Ascending aorta (tissue), 2 donors: ENCODE data around the gene RIPOR1. TPM values are rescaled to one million over a fixed set of nuclear protein-coding genes. Genes with fewer than 3 reads are reported as not detected.

Experiments used
- DNase-seq, 2 donors: peaks; one replicate each; pipeline ENCODE4 v3.0.0-alpha.2; 2019; ENCODE audit warnings: low spot score in 2 of 2
- H3K27ac ChIP-seq, 2 donors: fragments of 200-600 bp; sonication (generic); one replicate each; pipeline ENCODE4 v1.5.1; 2016 to 2017; ENCODE audit warnings: mild to moderate bottlenecking in 1 of 2
- H3K27me3 ChIP-seq: fragments of 200-600 bp; sonication (generic); one replicate; pipeline ENCODE4 v1.5.1; 2017
- H3K36me3 ChIP-seq, 2 donors: fragments of 200-600 bp; sonication (generic); one replicate each; pipeline ENCODE4 v1.5.1; 2016
- H3K4me1 ChIP-seq, 2 donors: fragments of 200-600 bp; sonication (generic); one replicate each; pipeline ENCODE4 v1.5.1; 2016 to 2017; ENCODE audit warnings: mild to moderate bottlenecking in 1 of 2
- H3K4me3 ChIP-seq, 2 donors: fragments of 200-600 bp; sonication (generic); one replicate each; pipeline ENCODE4 v1.5.1; 2016 to 2017; ENCODE audit warnings: mild to moderate bottlenecking in 1 of 2
- H3K9me3 ChIP-seq, 2 donors: fragments of 200-600 bp; sonication (generic); one replicate each; pipeline ENCODE4 v1.5.1; 2016
- intact Hi-C: fragments of 100-400 bp; cut with DNase I; formaldehyde crosslinking; loops from one replicate; pipeline ENCODE4 v1.15.1; 2023
- total RNA-seq: library from RNA; depleted of rRNA; stranded (reverse); fragments of >200 nt; gene quantifications from one replicate; pipeline ENCODE4 v1.1.0, GENCODE V29; 2016
- TF ChIP-seq, protein P1 (sequence below), 3 experiments: fragments of 200-600 bp in 2 of 3; fragments of 450-650 bp in 1 of 3; sonication (generic) in 2 of 3; IDR thresholded peaks; one replicate each; pipeline ENCODE4 v1.5.1; 2016 to 2019; ENCODE audit warnings: antibody characterized with exemption in 3 of 3, mild to moderate bottlenecking in 1 of 3, moderate library complexity in 1 of 3

The RIPOR1 gene, protein sequence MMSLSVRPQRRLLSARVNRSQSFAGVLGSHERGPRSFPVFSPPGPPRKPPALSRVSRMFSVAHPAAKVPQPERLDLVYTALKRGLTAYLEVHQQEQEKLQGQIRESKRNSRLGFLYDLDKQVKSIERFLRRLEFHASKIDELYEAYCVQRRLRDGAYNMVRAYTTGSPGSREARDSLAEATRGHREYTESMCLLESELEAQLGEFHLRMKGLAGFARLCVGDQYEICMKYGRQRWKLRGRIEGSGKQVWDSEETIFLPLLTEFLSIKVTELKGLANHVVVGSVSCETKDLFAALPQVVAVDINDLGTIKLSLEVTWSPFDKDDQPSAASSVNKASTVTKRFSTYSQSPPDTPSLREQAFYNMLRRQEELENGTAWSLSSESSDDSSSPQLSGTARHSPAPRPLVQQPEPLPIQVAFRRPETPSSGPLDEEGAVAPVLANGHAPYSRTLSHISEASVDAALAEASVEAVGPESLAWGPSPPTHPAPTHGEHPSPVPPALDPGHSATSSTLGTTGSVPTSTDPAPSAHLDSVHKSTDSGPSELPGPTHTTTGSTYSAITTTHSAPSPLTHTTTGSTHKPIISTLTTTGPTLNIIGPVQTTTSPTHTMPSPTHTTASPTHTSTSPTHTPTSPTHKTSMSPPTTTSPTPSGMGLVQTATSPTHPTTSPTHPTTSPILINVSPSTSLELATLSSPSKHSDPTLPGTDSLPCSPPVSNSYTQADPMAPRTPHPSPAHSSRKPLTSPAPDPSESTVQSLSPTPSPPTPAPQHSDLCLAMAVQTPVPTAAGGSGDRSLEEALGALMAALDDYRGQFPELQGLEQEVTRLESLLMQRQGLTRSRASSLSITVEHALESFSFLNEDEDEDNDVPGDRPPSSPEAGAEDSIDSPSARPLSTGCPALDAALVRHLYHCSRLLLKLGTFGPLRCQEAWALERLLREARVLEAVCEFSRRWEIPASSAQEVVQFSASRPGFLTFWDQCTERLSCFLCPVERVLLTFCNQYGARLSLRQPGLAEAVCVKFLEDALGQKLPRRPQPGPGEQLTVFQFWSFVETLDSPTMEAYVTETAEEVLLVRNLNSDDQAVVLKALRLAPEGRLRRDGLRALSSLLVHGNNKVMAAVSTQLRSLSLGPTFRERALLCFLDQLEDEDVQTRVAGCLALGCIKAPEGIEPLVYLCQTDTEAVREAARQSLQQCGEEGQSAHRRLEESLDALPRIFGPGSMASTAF
- total RNA-seq = 182 TPM

- intact Hi-C loops = loop anchor here (5.0 to 10.0 kb wide), 3 partner anchors 279 to 436 kb away; partner anchors contain the start of genes PSMB10, RANBP10, SLC12A4 and TSNAXIP1
- peak in 1 of 2 donors; percentile 85 for DNase-seq
Measured at GRCh38 chr16:67528222-67528869, at the start of gene RIPOR1. Gene RIPOR1 (plus strand): TSS chr16:67528829. CDS start chr16:67538447, 9,618 bp downstream.

DNA sequence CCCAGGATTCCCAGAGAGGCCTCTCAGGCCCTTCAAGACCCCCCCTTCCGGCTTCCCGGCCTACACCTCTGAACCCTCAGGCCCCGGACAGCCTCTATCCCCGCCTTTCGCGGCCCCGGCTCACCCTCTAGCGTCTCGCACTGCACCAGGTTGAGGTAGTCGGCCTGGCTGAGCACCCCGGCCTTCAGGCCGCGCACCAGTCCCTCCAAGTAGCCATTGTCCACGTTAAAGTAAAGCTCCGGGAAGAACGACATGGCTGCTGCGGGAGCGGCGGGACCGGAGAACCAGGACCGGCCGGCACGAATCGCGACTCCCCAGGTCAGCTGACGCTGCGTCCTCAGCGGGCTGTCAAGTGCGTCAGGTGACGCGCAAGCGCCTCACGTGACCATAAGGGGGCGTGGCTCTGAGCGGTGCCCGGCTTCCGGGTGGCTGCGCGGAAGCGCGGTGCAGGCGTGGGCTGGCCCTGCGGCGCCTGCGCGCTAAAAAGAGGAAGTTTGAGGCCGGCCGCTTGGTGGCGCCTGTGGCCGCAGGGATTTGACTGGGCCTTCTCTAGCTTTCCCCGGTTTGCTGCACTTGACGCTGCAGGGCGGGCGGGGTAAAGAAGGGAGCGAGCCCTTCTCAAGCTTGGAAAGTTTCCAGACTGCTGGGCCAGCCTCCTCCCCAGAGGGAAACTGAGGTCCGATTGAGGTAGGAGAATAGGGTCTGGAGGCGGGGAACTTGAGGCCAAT lies 47.6 kb upstream of the RIPOR1 start, which contains the start of gene ATP6V0D1:
ATP6V0D1 (minus strand) TSS at position 325 of the 728 bp plus-strand sequence; CDS start at position 254, 71 bp downstream.
- peak within 1 kb of the TSS; percentile 74 to 80 for H3K27ac ChIP-seq
- intact Hi-C loops = loop anchor here (1.0 to 5.0 kb wide), 4 partner anchors 40 to 238 kb away; partner anchors contain the start of genes ACD, CTCF, GFOD2 and PARD6A
- H3K4me1 ChIP-seq = peaks cover 4 to 24% of the 10 kb centered on the region in 2 donors
- no peaks in the 10 kb centered on the region for H3K9me3 ChIP-seq
- H3K4me3 ChIP-seq = peak within 1 kb of the TSS; percentile 56 to 73
- H3K36me3 ChIP-seq = no peaks in the 10 kb centered on the region
- TF ChIP-seq, protein P1, sequence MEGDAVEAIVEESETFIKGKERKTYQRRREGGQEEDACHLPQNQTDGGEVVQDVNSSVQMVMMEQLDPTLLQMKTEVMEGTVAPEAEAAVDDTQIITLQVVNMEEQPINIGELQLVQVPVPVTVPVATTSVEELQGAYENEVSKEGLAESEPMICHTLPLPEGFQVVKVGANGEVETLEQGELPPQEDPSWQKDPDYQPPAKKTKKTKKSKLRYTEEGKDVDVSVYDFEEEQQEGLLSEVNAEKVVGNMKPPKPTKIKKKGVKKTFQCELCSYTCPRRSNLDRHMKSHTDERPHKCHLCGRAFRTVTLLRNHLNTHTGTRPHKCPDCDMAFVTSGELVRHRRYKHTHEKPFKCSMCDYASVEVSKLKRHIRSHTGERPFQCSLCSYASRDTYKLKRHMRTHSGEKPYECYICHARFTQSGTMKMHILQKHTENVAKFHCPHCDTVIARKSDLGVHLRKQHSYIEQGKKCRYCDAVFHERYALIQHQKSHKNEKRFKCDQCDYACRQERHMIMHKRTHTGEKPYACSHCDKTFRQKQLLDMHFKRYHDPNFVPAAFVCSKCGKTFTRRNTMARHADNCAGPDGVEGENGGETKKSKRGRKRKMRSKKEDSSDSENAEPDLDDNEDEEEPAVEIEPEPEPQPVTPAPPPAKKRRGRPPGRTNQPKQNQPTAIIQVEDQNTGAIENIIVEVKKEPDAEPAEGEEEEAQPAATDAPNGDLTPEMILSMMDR (IDR thresholded peaks at IDR 0.05) = peak; percentile 91 to 94 (median 93)
- DNase-seq = peak; percentile 88 to 99
- no peaks in the 10 kb centered on the region for H3K27me3 ChIP-seq

More at GRCh38 chr16:67528222-67528869, at the start of gene RIPOR1:
- Histone ChIP-seq H3K4me1 (peaks cover 7 to 9% of the 10 kb centered on the region in 2 donors), H3K36me3 (no peaks in the 10 kb centered on the region), H3K27me3 (no peaks in the 10 kb centered on the region), H3K9me3 (no peaks in the 10 kb centered on the region), H3K27ac (peak within 1 kb of the TSS; percentile 93 to 99), H3K4me3 (peak within 1 kb of the TSS; percentile 77 to 97)
- TF ChIP-seq, protein P1 (IDR thresholded peaks at IDR 0.05) = peak in 1 of 3 experiments; percentile 11

DNA sequence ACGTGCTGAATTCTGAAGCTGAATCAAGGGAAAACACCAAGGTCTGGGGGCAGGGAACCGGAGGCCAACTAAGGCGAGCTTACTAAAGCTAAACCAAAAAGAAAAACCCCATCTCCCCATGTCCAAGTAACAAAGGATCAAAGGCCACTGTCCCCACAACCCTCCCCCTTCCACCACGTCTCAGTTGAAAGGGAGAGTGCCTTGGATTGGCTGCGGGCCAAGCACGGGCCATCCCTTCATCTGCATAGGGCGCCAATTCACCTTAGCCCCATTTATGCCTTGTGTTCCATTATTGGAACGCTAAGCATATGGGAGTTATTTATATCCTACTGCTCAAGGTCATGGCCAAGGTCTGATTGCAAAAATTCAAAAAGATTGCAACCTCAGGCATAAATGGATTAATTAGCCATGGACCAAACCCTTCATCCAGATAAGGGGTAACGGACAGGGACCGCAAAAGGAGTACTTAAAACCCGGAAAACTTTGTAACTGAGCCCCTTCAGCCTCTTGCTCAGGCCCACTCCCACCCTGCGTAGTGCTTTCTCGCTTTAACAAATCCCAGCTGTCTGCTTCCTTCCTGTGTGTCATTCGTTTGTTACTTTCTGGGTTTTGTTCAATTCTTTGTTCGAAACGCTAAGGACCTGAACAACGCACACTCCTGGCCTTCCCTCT lies 46.9 kb upstream of the RIPOR1 start:
- intact Hi-C loops = loop anchor here (1.0 to 5.0 kb wide), 4 partner anchors 39 to 237 kb away; partner anchors contain the start of genes ACD, CTCF, GFOD2 and PARD6A
- Histone ChIP-seq H3K4me3 (peak overlapping the region; percentile 56 to 73), H3K27ac (peak overlapping the region; percentile 44 to 52), H3K27me3 (no peaks in the 10 kb centered on the region), H3K9me3 (no peaks in the 10 kb centered on the region), H3K4me1 (peaks cover 4 to 24% of the 10 kb centered on the region in 2 donors), H3K36me3 (no peaks in the 10 kb centered on the region)
- TF ChIP-seq, protein P1 (IDR thresholded peaks at IDR 0.05) = no peak
- DNase-seq = no peak

DNA sequence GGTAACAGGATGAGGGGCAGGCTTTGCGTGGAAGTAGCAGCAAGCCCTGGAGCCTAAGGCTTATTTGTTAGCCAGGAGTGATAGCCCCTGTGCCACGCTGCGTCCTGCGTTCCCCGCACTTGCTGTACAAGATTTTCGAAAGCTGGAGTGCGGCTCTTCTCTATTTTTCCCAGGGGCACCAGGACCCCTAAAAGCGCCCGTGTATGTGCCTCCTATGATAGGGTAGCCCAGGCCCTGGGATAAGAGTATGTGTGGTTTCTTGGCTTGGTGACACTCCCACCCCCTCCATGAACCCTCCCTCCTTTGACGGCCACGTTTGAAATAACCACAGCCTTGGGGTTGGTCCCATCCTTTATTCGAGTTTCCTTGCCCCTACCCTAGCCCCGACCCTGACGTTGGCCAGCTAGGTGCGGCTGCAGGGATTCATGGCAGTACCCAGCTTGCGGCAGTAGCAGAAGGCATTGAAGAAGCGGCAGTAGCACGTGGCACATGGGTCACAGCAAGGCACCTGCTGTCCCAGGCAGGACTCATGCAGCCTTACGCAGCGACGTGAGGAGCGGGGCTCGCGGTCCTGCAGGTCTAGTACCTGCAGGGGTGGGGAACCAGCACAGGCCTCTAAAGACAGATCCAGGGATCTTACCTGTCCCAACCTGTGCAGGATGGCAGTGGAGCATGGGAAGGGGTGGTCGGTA lies 46.2 kb upstream of the RIPOR1 start:
- intact Hi-C loops = loop anchor here (5.0 kb wide), 1 partner anchor 80 kb away; the partner anchor contains the start of gene CTCF
- H3K4me1 ChIP-seq = peaks cover 4 to 24% of the 10 kb centered on the region in 2 donors
- no peaks in the 10 kb centered on the region for H3K9me3 ChIP-seq
- TF ChIP-seq, protein P1 (IDR thresholded peaks at IDR 0.05) = no peak
- peak overlapping the region in 1 of 2 donors; percentile 29 for H3K27ac ChIP-seq
- H3K27me3 ChIP-seq = no peaks in the 10 kb centered on the region
- no peak for DNase-seq
- no peaks in the 10 kb centered on the region for H3K36me3 ChIP-seq
- peak overlapping the region; percentile 56 to 73 for H3K4me3 ChIP-seq
